Endometrium (tissue), 2 donors: Measurements from ENCODE around the gene NR3C2.
"Not testable (repeated sequence)": the region's sequence is repeated elsewhere in the genome, so short reads cannot be mapped to it uniquely, and the experiment has no call there.

Experiments used
- FAIRE-seq: peaks from 2 replicates; lab custom pipeline; 2012; peaks lifted over from hg19 to GRCh38; lab: Jason Lieb, UNC
- donor health status: control.
- donor health status: control.

NR3C2 gene

GRCh38 chr4:148369919-148370318, 72.3 kb downstream of the NR3C2 start:
- no peak for FAIRE-seq

GRCh38 chr4:148367756-148368155, 74.5 kb downstream of the NR3C2 start:
- no peak for FAIRE-seq

- peak; percentile 98 for FAIRE-seq
Observed at GRCh38 chr4:148366251-148366650, 76.0 kb downstream of the NR3C2 start.

- no peak for FAIRE-seq
Observed at GRCh38 chr4:148364525-148364924, 77.7 kb downstream of the NR3C2 start.

GRCh38 chr4:148359769-148360168, 82.4 kb downstream of the NR3C2 start:
- FAIRE-seq = no peak

- no peak for FAIRE-seq
Observed at GRCh38 chr4:148355442-148356123, 86.6 kb downstream of the NR3C2 start.

- no peak for FAIRE-seq
Observed at GRCh38 chr4:148354186-148354585, 88.0 kb downstream of the NR3C2 start.

- no peak for FAIRE-seq
Observed at GRCh38 chr4:148353571-148353970, 88.6 kb downstream of the NR3C2 start.

- no peak for FAIRE-seq
Observed at GRCh38 chr4:148349153-148349552, 93.1 kb downstream of the NR3C2 start.

GRCh38 chr4:148346657-148347056, 95.6 kb downstream of the NR3C2 start:
- no peak for FAIRE-seq

- FAIRE-seq = no peak
Observed at GRCh38 chr4:148345509-148345908, 96.7 kb downstream of the NR3C2 start.

- FAIRE-seq = peak; percentile 89
Observed at GRCh38 chr4:148344941-148345340, 97.3 kb downstream of the NR3C2 start.

GRCh38 chr4:148344352-148344751, 97.9 kb downstream of the NR3C2 start:
- FAIRE-seq = no peak

- no peak for FAIRE-seq
Observed at GRCh38 chr4:148341980-148342800, 100.0 kb downstream of the NR3C2 start.

- no peak for FAIRE-seq
Observed at GRCh38 chr4:148335133-148335532, 107.1 kb downstream of the NR3C2 start.

- FAIRE-seq = no peak
Observed at GRCh38 chr4:148333265-148333664, 108.9 kb downstream of the NR3C2 start.

- FAIRE-seq = peak; percentile 95
Observed at GRCh38 chr4:148332486-148332885, 109.7 kb downstream of the NR3C2 start.

- no peak for FAIRE-seq
Observed at GRCh38 chr4:148330724-148331123, 111.5 kb downstream of the NR3C2 start.

GRCh38 chr4:148330161-148330560, 112.1 kb downstream of the NR3C2 start:
- no peak for FAIRE-seq

- FAIRE-seq = no peak
Observed at GRCh38 chr4:148329751-148330150, 112.5 kb downstream of the NR3C2 start.

GRCh38 chr4:148327683-148328082, 114.5 kb downstream of the NR3C2 start:
- no peak for FAIRE-seq

- FAIRE-seq = not testable (repeated sequence)
Observed at GRCh38 chr4:148323316-148323715, 118.9 kb downstream of the NR3C2 start.

- no peak for FAIRE-seq
Observed at GRCh38 chr4:148315049-148315448, 127.2 kb downstream of the NR3C2 start.
